ENCODE results near the gene GTF2F1. TPM values are rescaled to one million over a fixed set of nuclear protein-coding genes. Genes with fewer than 3 reads are reported as not detected.
"Not testable (repeated sequence)": the region's sequence is repeated elsewhere in the genome, so short reads cannot be mapped to it uniquely, and the experiment has no call there.

GTF2F1 gene
- total and polyA plus RNA-seq, 5 experiments from 2014 or later = 16.3 to 64.8 (median 30.1) TPM

- H3K27ac Mint-ChIP-seq = peak within 1 kb of the TSS in 5 of 10 donors; percentile 22 to 66 (median 40)
Measured at GRCh38 chr19:6375411-6376010, 17.5 kb downstream of the GTF2F1 start, which contains the start of gene PSPN. TSS of gene PSPN (minus strand) at chr19:6375933. CDS start at chr19:6375849, 84 bp downstream.

GRCh38 chr19:6374711-6375410 lies 18.1 kb downstream of the GTF2F1 start:
- Mint-ChIP-seq H3K9me3 (no peaks in the 10 kb centered on the region), H3K4me3 (peak overlapping the region in 2 of 10 donors; percentile 7 to 10), H3K36me3 (peaks cover 0 to 20% (median 5%) of the 10 kb centered on the region in 3 donors), H3K4me1 (peaks cover 11 to 19% (median 16%) of the 10 kb centered on the region in 4 donors), H3K27me3 (no peaks in the 10 kb centered on the region), H3K27ac (peak overlapping the region in 1 of 10 donors; percentile 25)
- no peak for ATAC-seq
- POLR2A ChIA-PET = no interaction called here
- no peak for DNase-seq

More at GRCh38 chr19:6375411-6376010, 17.5 kb downstream of the GTF2F1 start, which contains the start of gene PSPN:
- no peak for ATAC-seq
- Mint-ChIP-seq H3K27me3 (no peaks in the 10 kb centered on the region), H3K4me3 (peak within 1 kb of the TSS in 1 of 10 donors; percentile 7), H3K4me1 (peaks cover 11 to 16% (median 14%) of the 10 kb centered on the region in 4 donors), H3K36me3 (peaks cover 0 to 26% (median 10%) of the 10 kb centered on the region in 3 donors), H3K9me3 (no peaks in the 10 kb centered on the region)
- POLR2A ChIA-PET = no interaction called here
- DNase-seq = no peak

DNA sequence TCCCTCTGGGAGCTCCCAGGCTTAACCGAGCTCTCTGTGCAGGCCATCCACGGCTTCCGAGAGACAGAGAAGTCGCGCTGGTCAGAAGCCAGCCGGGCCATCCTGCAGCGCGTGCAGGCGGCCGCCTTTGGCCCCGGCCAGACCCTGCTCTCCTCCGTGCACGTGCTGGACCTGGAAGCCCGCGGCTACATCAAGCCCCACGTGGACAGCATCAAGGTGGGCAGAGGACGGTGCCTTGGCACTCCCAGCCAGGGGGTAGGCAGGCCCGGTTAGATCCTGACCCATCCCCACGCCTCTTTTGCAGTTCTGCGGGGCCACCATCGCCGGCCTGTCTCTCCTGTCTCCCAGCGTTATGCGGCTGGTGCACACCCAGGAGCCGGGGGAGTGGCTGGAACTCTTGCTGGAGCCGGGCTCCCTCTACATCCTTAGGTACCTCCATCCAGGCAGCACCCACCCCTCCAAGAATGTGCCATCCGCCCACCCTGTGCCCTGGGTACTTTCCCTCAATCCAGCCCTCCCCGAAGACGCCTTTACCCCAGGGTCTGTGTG lies 18.7 kb downstream of the GTF2F1 start:
- Mint-ChIP-seq H3K36me3 (peaks cover 0 to 18% (median 3%) of the 10 kb centered on the region in 3 donors), H3K9me3 (no peaks in the 10 kb centered on the region)
- POLR2A ChIA-PET = interaction anchor here (0.6 to 3.3 kb wide), 4 partner anchors 12 to 51 kb away, joined by 5 to 83 read pairs (median 16); partner anchors contain the start of genes CLPP, GTF2F1 and KHSRP

DNA sequence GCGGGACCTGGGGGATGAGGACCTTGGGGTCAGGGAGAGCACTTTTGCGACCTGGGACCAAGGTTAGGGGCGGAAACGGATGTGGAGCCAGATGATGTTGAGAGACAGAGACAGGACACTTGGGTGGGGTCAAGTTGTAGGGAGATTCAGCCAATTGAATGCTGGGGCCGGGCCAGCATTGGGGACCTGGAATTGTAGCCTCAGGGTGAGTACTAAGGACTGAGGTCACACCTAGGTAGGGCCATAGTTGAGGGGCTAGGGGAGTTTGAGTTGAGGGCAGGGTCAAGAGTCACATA lies 19.2 kb downstream of the GTF2F1 start:
- DNase-seq (no peak), ATAC-seq (no peak)
- Mint-ChIP-seq H3K9me3 (no peaks in the 10 kb centered on the region), H3K27me3 (no peaks in the 10 kb centered on the region), H3K4me3 (peak overlapping the region; percentile 72 to 97 (median 92)), H3K27ac (peak overlapping the region; percentile 43 to 98 (median 94)), H3K4me1 (peaks cover 12 to 26% (median 23%) of the 10 kb centered on the region in 4 donors), H3K36me3 (peaks cover 0 to 19% (median 3%) of the 10 kb centered on the region in 3 donors)
- POLR2A ChIA-PET = interaction anchor here (0.6 to 3.3 kb wide), 4 partner anchors 12 to 51 kb away, joined by 5 to 83 read pairs (median 16); partner anchors contain the start of genes CLPP, GTF2F1 and KHSRP

More for the DNA sequence above, 18.7 kb downstream of the GTF2F1 start:
- peak overlapping the region in 3 of 10 donors; percentile 7 to 97 (median 10) for H3K4me3 Mint-ChIP-seq
- H3K27ac Mint-ChIP-seq = peak overlapping the region in 3 of 10 donors; percentile 25 to 73 (median 56)
- ATAC-seq (no peak), DNase-seq (peak in 1 of 10 donors; percentile 64)
- no peaks in the 10 kb centered on the region for H3K27me3 Mint-ChIP-seq
- H3K4me1 Mint-ChIP-seq = peaks cover 12 to 25% (median 22%) of the 10 kb centered on the region in 4 donors

DNA sequence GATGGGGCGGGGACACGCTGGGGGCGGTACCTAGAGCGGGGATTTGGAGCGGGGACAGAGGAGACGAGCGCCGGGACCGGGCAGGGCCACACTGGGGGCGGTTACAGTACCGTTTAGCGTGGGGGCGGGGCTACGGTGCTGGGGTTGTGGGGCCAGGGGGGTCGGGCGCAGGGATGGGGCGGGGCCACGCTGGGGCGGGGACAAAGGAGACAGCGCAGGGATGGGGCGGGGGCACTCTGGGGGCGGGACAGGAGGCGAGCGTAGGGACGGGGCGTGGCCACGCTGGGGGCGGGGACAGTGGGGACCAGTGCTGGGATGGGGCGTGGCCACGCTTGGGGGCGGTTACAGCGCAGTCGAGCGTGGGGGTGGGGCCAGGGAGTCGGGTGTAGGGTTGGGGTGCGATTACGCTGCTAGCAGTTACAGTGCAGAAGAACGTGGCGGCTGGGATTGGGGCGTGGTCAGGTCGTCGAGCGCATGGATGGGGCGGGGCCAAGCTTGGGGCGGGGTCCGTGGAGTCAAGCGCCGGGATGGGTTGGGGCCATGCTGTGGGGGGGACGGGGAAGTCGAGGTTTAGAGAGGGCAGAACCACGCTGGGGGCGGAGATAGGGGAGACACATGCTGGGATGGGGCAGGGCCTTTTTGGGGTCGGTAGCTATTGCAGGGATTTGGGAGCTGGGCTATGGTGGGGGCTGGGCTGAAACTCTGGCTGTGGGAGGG lies 19.7 kb downstream of the GTF2F1 start:
- peak overlapping the region; percentile 73 to 98 (median 95) for H3K27ac Mint-ChIP-seq
- H3K27me3 Mint-ChIP-seq = no peaks in the 10 kb centered on the region
- POLR2A ChIA-PET = interaction anchor here (0.6 to 3.3 kb wide), 13 partner anchors 11 to 1257 kb away, joined by 3 to 83 read pairs (median 5); partner anchors contain the start of genes CLPP, DENND1C, GTF2F1 and KHSRP
- peaks cover 12 to 26% (median 22%) of the 10 kb centered on the region in 4 donors for H3K4me1 Mint-ChIP-seq
- H3K36me3 Mint-ChIP-seq = peaks cover 0 to 17% (median 2%) of the 10 kb centered on the region in 3 donors
- peak overlapping the region; percentile 86 to 97 (median 93) for H3K4me3 Mint-ChIP-seq
- ATAC-seq = peak; percentile 67 to 68
- H3K9me3 Mint-ChIP-seq = no peaks in the 10 kb centered on the region
- DNase-seq = peak in 9 of 10 donors; percentile 96 to 100 (median 97)

DNA sequence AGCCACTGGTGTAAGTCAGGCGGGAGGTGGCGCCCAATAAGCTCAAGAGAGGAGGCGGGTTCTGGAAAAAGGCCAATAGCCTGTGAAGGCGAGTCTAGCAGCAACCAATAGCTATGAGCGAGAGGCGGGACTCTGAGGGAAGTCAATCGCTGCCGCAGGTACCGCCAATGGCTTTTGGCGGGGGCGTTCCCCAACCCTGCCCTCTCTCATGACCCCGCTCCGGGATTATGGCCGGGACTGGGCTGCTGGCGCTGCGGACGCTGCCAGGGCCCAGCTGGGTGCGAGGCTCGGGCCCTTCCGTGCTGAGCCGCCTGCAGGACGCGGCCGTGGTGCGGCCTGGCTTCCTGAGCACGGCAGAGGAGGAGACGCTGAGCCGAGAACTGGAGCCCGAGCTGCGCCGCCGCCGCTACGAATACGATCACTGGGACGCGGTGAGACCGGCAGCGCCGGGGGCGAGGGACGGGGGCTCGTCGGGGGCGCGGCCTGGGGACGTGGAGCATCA lies 20.3 kb downstream of the GTF2F1 start, which contains the start of gene ALKBH7:
ALKBH7 (plus strand) TSS at position 201 of the 502 bp plus-strand sequence; CDS start at position 228, 27 bp downstream.
- Mint-ChIP-seq H3K9me3 (no peaks in the 10 kb centered on the region), H3K27me3 (no peaks in the 10 kb centered on the region), H3K36me3 (peaks cover 0 to 20% (median 4%) of the 10 kb centered on the region in 3 donors), H3K27ac (peak within 1 kb of the TSS; percentile 73 to 98 (median 95)), H3K4me3 (peak within 1 kb of the TSS; percentile 86 to 97 (median 93)), H3K4me1 (peaks cover 12 to 26% (median 22%) of the 10 kb centered on the region in 4 donors)
- ATAC-seq (peak; percentile 82 to 85), DNase-seq (peak; percentile 87 to 99 (median 98))
- POLR2A ChIA-PET = interaction anchor here (0.5 to 3.3 kb wide), 14 partner anchors 10 to 1257 kb away, joined by 3 to 83 read pairs (median 5); partner anchors contain the start of genes CLPP, DENND1C, GTF2F1 and KHSRP

- no peak for DNase-seq
- Mint-ChIP-seq H3K4me3 (peak overlapping the region in 5 of 10 donors; percentile 36 to 77 (median 52)), H3K27me3 (no peaks in the 10 kb centered on the region), H3K9me3 (no peaks in the 10 kb centered on the region), H3K4me1 (peaks cover 17 to 40% (median 23%) of the 10 kb centered on the region in 4 donors), H3K27ac (peak overlapping the region in 4 of 10 donors; percentile 21 to 89 (median 66)), H3K36me3 (peaks cover 0 to 57% (median 7%) of the 10 kb centered on the region in 3 donors)
- POLR2A ChIA-PET = interaction anchor here (5.2 kb wide), 1 partner anchor 8 kb away, joined by 83 read pairs; the partner anchor contains the start of gene ALKBH7
- no peak for ATAC-seq
Measured at GRCh38 chr19:6364353-6364752, 28.6 kb downstream of the GTF2F1 start.

GRCh38 chr19:6362351-6362801 lies 30.6 kb downstream of the GTF2F1 start:
- ATAC-seq (peak; percentile 54 to 67), DNase-seq (peak in 8 of 10 donors; percentile 40 to 80 (median 62))
- Mint-ChIP-seq H3K9me3 (no peaks in the 10 kb centered on the region), H3K4me3 (peak overlapping the region; percentile 91 to 100 (median 97)), H3K36me3 (peaks cover 0 to 44% (median 3%) of the 10 kb centered on the region in 3 donors), H3K27ac (peak overlapping the region; percentile 86 to 98 (median 97)), H3K4me1 (peaks cover 16 to 40% (median 22%) of the 10 kb centered on the region in 4 donors), H3K27me3 (no peaks in the 10 kb centered on the region)
- POLR2A ChIA-PET = interaction anchor here (0.6 to 5.2 kb wide), 6 partner anchors 9 to 531 kb away, joined by 3 to 83 read pairs (median 10); partner anchors contain the start of genes ALKBH7, GTF2F1 and KHSRP

DNA sequence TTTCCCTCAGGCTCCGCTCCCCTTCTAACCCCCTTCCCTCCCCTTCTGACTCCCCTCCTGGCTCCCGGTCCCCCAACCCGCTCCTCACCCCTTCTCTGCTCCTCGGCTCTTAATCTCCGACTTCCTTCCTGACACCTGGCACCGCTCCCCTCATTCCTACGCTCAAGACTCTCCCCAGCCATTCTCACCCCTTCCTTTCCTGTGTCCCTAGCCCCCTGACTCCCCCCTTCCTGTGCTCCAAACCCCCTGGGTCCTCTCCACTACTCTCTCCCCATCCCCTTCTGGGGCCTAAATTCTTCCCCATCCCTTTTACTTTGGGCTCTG lies 31.0 kb downstream of the GTF2F1 start:
- Mint-ChIP-seq H3K36me3 (peaks cover 0 to 43% (median 3%) of the 10 kb centered on the region in 3 donors), H3K9me3 (no peaks in the 10 kb centered on the region), H3K27ac (peak overlapping the region; percentile 86 to 98 (median 97)), H3K27me3 (no peaks in the 10 kb centered on the region), H3K4me1 (peaks cover 16 to 40% (median 22%) of the 10 kb centered on the region in 4 donors), H3K4me3 (peak overlapping the region; percentile 91 to 100 (median 97))
- ATAC-seq = peak in 1 of 2 donors; percentile 11
- POLR2A ChIA-PET = interaction anchor here (0.6 to 5.2 kb wide), 5 partner anchors 8 to 532 kb away, joined by 3 to 83 read pairs (median 16); partner anchors contain the start of genes ALKBH7, GTF2F1 and KHSRP
- no peak for DNase-seq

GRCh38 chr19:6360857-6361216 lies 32.1 kb downstream of the GTF2F1 start:
- not testable (repeated sequence) for H3K9me3 Mint-ChIP-seq, ATAC-seq, DNase-seq, H3K27me3 Mint-ChIP-seq
- Mint-ChIP-seq H3K4me1 (peaks cover 16 to 36% (median 22%) of the 10 kb centered on the region in 4 donors), H3K36me3 (peaks cover 0 to 37% (median 3%) of the 10 kb centered on the region in 3 donors), H3K4me3 (peak overlapping the region; percentile 91 to 100 (median 97)), H3K27ac (peak overlapping the region in 8 of 10 donors; percentile 86 to 98 (median 96))
- POLR2A ChIA-PET = interaction anchor here (0.6 to 5.2 kb wide), 10 partner anchors 12 to 708 kb away, joined by 3 to 83 read pairs (median 4); partner anchors contain the start of genes ALKBH7, DENND1C, GTF2F1 and KHSRP

DNA sequence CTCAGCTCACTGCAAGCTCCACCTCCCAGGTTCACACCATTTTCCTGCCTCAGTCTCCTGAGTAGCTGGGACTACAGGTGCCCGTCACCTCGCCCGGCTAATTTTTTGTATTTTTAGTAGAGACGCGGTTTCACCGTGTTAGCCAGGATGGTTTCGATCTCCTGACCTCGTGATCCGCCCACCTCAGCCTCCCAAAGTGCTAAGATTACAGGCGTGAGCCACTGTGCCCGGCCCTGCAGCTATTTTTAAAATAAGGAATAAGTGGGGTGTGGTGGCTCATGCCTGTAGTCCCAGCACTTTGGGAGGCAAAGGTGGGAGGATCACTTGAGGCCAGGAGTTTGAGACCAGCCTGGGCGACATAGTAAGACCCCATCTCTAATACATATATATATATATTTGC lies 32.5 kb downstream of the GTF2F1 start:
- not testable (repeated sequence) for H3K27ac Mint-ChIP-seq, ATAC-seq, H3K27me3 Mint-ChIP-seq, DNase-seq, H3K9me3 Mint-ChIP-seq
- Mint-ChIP-seq H3K4me3 (peak overlapping the region in 8 of 10 donors; percentile 30 to 100 (median 80)), H3K4me1 (peaks cover 16 to 34% (median 22%) of the 10 kb centered on the region in 4 donors), H3K36me3 (peaks cover 0 to 34% (median 3%) of the 10 kb centered on the region in 3 donors)
- POLR2A ChIA-PET = interaction anchor here (0.6 to 5.2 kb wide), 7 partner anchors 12 to 503 kb away, joined by 3 to 83 read pairs (median 5); partner anchors contain the start of genes ALKBH7, DENND1C and GTF2F1
